B cell (primary cell): ENCODE measurements around the gene ISLR2. TPM values are rescaled to one million over a fixed set of nuclear protein-coding genes. Genes with fewer than 3 reads are reported as not detected.

Source experiments
- ATAC-seq: fragments of 200-7000 bp; cut with Tn5 transposase; one replicate; pipeline ENCODE4 v1.10.0; 2021; ENCODE audit warnings: low read depth, mild to moderate bottlenecking, moderate number of reproducible peaks, moderate library complexity
- CTCF ChIA-PET: fragments of 350-600 bp; sonication (Branson Sonifier 250); formaldehyde crosslinking; loops from one replicate; lab custom pipeline; 2021; ENCODE audit warnings: antibody characterized with exemption, inconsistent platforms; lab: Charles Lee
- POLR2A ChIA-PET: fragments of 350-600 bp; sonication (Branson Sonifier 250); formaldehyde crosslinking; loops from one replicate; lab custom pipeline; 2021; ENCODE audit warnings: antibody characterized with exemption; lab: Charles Lee
- DNase-seq: peaks from one replicate; pipeline ENCODE4 v3.0.0; 2013
- H2AFZ ChIP-seq: 2 replicates; pipeline ENCODE4 v1.6.1; 2012; ENCODE audit warnings: mild to moderate bottlenecking, low read depth, low read length; ENCODE audit not compliant: insufficient read depth, poor library complexity, severe bottlenecking
- H3K27ac ChIP-seq, 2 donors: 1 replicate in 1 of 2; 2 replicates in 1 of 2; pipeline ENCODE4 v1.5.1; 2012 to 2013; ENCODE audit warnings: low read length in 2 of 2, mild to moderate bottlenecking in 2 of 2, moderate library complexity in 1 of 2
- H3K27me3 ChIP-seq, 4 experiments: fragments of 200-600 bp in 1 of 4; sonication (generic) in 1 of 4; replicated peaks in 1 of 4; 1 replicate in 2 of 4; 2 replicates in 2 of 4; pipeline versions ENCODE4 v1.6.1 to v1.7.0; 2013 to 2016; ENCODE audit warnings: low read length in 3 of 4, mild to moderate bottlenecking in 2 of 4, mixed read lengths in 1 of 4, moderate library complexity in 1 of 4; ENCODE audit not compliant: insufficient read depth in 4 of 4, control insufficient read depth in 3 of 4; ENCODE audit errors: control extremely low read depth in 1 of 4
- H3K36me3 ChIP-seq, 2 experiments: replicated peaks in 1 of 2; 1 replicate in 1 of 2; 2 replicates in 1 of 2; pipeline versions ENCODE4 v1.6.1 to v1.7.1; 2013; ENCODE audit warnings: low read length in 1 of 2; ENCODE audit not compliant: insufficient read depth in 2 of 2, control insufficient read depth in 1 of 2; ENCODE audit errors: control extremely low read depth in 1 of 2, extremely low read depth in 1 of 2
- H3K4me1 ChIP-seq, 2 donors: fragments of 200-600 bp in 1 of 2; sonication (generic) in 1 of 2; 1 replicate in 1 of 2; 2 replicates in 1 of 2; pipeline versions ENCODE4 v1.5.1 to v1.6.1; 2013 to 2017; ENCODE audit warnings: low read length in 2 of 2; ENCODE audit not compliant: control insufficient read depth in 2 of 2, insufficient read depth in 2 of 2
- H3K4me2 ChIP-seq: replicated peaks from 2 replicates; pipeline ENCODE3; 2012; ENCODE audit warnings: mild to moderate bottlenecking, low read depth, low read length; ENCODE audit not compliant: poor library complexity, severe bottlenecking
- H3K4me3 ChIP-seq, 5 experiments: fragments of 200-600 bp in 1 of 5; sonication (generic) in 1 of 5; 1 replicate in 3 of 5; 2 replicates in 2 of 5; pipeline versions ENCODE4 v1.5.1 to v1.7.0; 2011 to 2016; ENCODE audit warnings: low read length in 4 of 5, mild to moderate bottlenecking in 4 of 5, low read depth in 2 of 5, control low read depth in 1 of 5, moderate library complexity in 1 of 5; ENCODE audit not compliant: insufficient read depth in 1 of 5; ENCODE audit errors: control extremely low read depth in 1 of 5, extremely low read depth in 1 of 5
- H3K79me2 ChIP-seq: fragments of 200-600 bp; sonication (generic); one replicate; pipeline ENCODE4 v1.6.0; 2016; ENCODE audit warnings: low read length; ENCODE audit not compliant: control insufficient read depth, insufficient read depth
- H3K9ac ChIP-seq: fragments of 200-600 bp; sonication (generic); 2 replicates; pipeline ENCODE4 v1.6.1; 2017; ENCODE audit warnings: mild to moderate bottlenecking, low read length, moderate library complexity
- H3K9me3 ChIP-seq, 3 donors: one replicate each; pipeline versions ENCODE4 v1.6.1 to v1.7.1; 2013; ENCODE audit warnings: low read length in 2 of 3; ENCODE audit not compliant: control insufficient read depth in 2 of 3, insufficient read depth in 1 of 3; ENCODE audit errors: control extremely low read depth in 1 of 3
- H4K20me1 ChIP-seq: 2 replicates; pipeline ENCODE4 v1.6.0; 2012; ENCODE audit warnings: mild to moderate bottlenecking, low read length; ENCODE audit not compliant: insufficient read depth, control insufficient read depth, poor library complexity, severe bottlenecking
- H3K27ac Mint-ChIP-seq: one replicate; pipeline ENCODE4 v1.8.0; 2021; ENCODE audit warnings: mixed read lengths
- H3K27me3 Mint-ChIP-seq: one replicate; pipeline ENCODE4 v1.8.0; 2021; ENCODE audit warnings: mixed read lengths
- H3K4me1 Mint-ChIP-seq: one replicate; pipeline ENCODE4 v1.8.0; 2021; ENCODE audit warnings: mixed read lengths
- H3K4me3 Mint-ChIP-seq: one replicate; pipeline ENCODE4 v1.8.0; 2021; ENCODE audit warnings: mixed read lengths
- H3K9me3 Mint-ChIP-seq: one replicate; pipeline ENCODE4 v1.8.0; 2022; ENCODE audit warnings: mixed read lengths; ENCODE audit not compliant: insufficient read depth
- EZH2 ChIP-seq: IDR thresholded peaks from 2 replicates; pipeline ENCODE4 v1.6.1; 2012; ENCODE audit warnings: borderline replicate concordance, low read depth, mild to moderate bottlenecking, moderate library complexity, low read length; ENCODE audit not compliant: insufficient read depth, poor library complexity, severe bottlenecking
- WGBS: methylation state at CpG from one replicate; pipeline ENCODE4 v1.1.5; 2013; ENCODE audit warnings: missing lambda C conversion rate; ENCODE audit not compliant: insufficient coverage; 5-methylcytosine and 5-hydroxymethylcytosine counted together
- intact Hi-C: fragments of 100-400 bp; cut with micrococcal nuclease; formaldehyde crosslinking; loops from one replicate; pipeline ENCODE4 v1.10.0; 2022
- polyA plus RNA-seq: library from polyadenylated mRNA; depleted of rRNA; stranded (reverse); fragments of >200 nt; gene quantifications from 2 replicates; pipeline ENCODE4 v1.2.3, GENCODE V29; 2012
- total RNA-seq, 2 donors: library from RNA; stranded (reverse); fragments of 120-200 nt in 1 of 2; gene quantifications; 1 replicate in 1 of 2; 2 replicates in 1 of 2; pipeline versions ENCODE4 v1.2.3 to v1.2.4, GENCODE V29; 2013 to 2022
- TF ChIP-seq, protein P1 (sequence below): fragments of 200-600 bp; IDR thresholded peaks from one replicate; pipeline ENCODE4 v1.8.0; 2022; ENCODE audit warnings: antibody characterized with exemption, mild to moderate bottlenecking

ISLR2 gene
- total and polyA plus RNA-seq, 2 donors (not counting 1 experiment from before 2014, with no cell fraction given) = not detected

DNA sequence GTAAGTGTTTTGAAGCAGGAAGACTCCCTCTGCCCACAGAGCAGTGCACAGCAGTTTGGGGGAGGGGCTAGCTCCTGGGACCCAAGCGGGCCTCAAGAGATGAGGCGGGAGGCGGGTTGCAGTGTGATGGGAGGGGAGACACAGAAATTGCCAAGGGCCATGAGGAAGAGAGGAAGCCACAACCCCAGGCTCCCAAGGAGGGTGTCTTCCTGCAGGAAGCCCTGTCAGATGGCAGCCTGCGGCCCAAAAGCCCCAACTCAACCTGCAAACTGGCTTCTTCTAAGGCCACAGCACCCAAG lies 7.3 kb upstream of the ISLR2 start:
- Histone ChIP-seq H4K20me1 (no peaks in the 10 kb centered on the region), H3K4me3 (peak overlapping the region in 1 of 5 experiments; percentile 38), H3K4me1 (peaks cover 50 to 55% of the 10 kb centered on the region in 2 donors), H3K27ac (peak overlapping the region; percentile 26 to 61), H3K27me3 (peaks cover 0 to 16% (median 2%) of the 10 kb centered on the region in 4 experiments), H3K9me3 (peaks cover 0 to 6% (median 0%) of the 10 kb centered on the region in 3 donors), H3K9ac (peak overlapping the region; percentile 37), H3K4me2 (peak overlapping the region; percentile 73), H3K79me2 (no peaks in the 10 kb centered on the region), H3K36me3 (no peaks in the 10 kb centered on the region), H2AFZ (peak overlapping the region; percentile 40)
- ChIA-PET CTCF (interaction anchor here (1.2 kb wide), 1 partner anchor 150 kb away, joined by 7 read pairs; no protein-coding TSS in a partner anchor), POLR2A (no interaction called here)
- Mint-ChIP-seq H3K4me3 (peak overlapping the region; percentile 67), H3K9me3 (no peaks in the 10 kb centered on the region), H3K4me1 (peaks cover 48% of the 10 kb centered on the region), H3K27ac (peak overlapping the region; percentile 84), H3K27me3 (peaks cover 7% of the 10 kb centered on the region)
- TF ChIP-seq EZH2 = no peak
- TF ChIP-seq, protein P1, sequence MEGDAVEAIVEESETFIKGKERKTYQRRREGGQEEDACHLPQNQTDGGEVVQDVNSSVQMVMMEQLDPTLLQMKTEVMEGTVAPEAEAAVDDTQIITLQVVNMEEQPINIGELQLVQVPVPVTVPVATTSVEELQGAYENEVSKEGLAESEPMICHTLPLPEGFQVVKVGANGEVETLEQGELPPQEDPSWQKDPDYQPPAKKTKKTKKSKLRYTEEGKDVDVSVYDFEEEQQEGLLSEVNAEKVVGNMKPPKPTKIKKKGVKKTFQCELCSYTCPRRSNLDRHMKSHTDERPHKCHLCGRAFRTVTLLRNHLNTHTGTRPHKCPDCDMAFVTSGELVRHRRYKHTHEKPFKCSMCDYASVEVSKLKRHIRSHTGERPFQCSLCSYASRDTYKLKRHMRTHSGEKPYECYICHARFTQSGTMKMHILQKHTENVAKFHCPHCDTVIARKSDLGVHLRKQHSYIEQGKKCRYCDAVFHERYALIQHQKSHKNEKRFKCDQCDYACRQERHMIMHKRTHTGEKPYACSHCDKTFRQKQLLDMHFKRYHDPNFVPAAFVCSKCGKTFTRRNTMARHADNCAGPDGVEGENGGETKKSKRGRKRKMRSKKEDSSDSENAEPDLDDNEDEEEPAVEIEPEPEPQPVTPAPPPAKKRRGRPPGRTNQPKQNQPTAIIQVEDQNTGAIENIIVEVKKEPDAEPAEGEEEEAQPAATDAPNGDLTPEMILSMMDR = no peak
- ATAC-seq (no peak), DNase-seq (no peak)
- intact Hi-C loops = no loop called here
- WGBS = 0% methylated on average over 3 of the region's 4 CpGs

DNA sequence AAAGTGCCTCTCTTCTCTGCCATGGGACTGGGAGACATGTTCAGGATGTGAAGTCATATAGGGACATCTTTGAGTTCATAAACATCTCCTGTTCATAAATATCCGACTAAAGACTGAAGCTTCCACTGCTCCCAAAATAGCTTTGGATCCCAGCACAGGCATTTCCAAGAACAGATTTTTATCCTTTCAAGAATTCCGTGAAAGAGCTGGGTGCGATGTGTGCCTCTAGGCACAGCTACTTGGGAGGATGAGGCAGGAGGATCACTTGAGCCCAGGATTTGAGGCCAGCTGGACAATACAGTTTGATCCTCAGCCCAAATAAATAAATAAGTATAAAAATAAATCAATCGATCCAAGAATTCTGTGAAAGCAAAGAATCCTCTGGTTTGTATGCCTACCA lies 6.7 kb upstream of the ISLR2 start:
- intact Hi-C loops = no loop called here
- Mint-ChIP-seq H3K4me1 (peaks cover 52% of the 10 kb centered on the region), H3K27ac (peak overlapping the region; percentile 84), H3K4me3 (peak overlapping the region; percentile 67), H3K9me3 (no peaks in the 10 kb centered on the region), H3K27me3 (peaks cover 10% of the 10 kb centered on the region)
- Histone ChIP-seq H3K27me3 (peaks cover 0 to 22% (median 7%) of the 10 kb centered on the region in 4 experiments), H3K4me3 (peak overlapping the region in 1 of 5 experiments; percentile 38), H3K36me3 (no peaks in the 10 kb centered on the region), H4K20me1 (no peaks in the 10 kb centered on the region), H3K9me3 (peaks cover 0 to 10% (median 0%) of the 10 kb centered on the region in 3 donors), H2AFZ (no peak overlapping the region), H3K27ac (peak overlapping the region in 1 of 2 donors; percentile 61), H3K79me2 (no peaks in the 10 kb centered on the region), H3K4me1 (peaks cover 56 to 60% of the 10 kb centered on the region in 2 donors), H3K9ac (peak overlapping the region; percentile 37), H3K4me2 (peak overlapping the region; percentile 73)
- no peak for DNase-seq
- ChIA-PET CTCF (interaction anchor here (1.2 kb wide), 1 partner anchor 151 kb away, joined by 7 read pairs; no protein-coding TSS in a partner anchor), POLR2A (no interaction called here)
- no peak for ATAC-seq
- WGBS = 100% methylated on average over 3 of the region's 4 CpGs
- TF ChIP-seq, protein P1 = no peak
- TF ChIP-seq EZH2 = no peak
